GM19397 (cell line): ENCODE data around the gene AFG3L2.

Experiments
- ATAC-seq: cut with Tn5 transposase; IDR thresholded peaks from one replicate; pipeline ENCODE4 v1.9.1; 2021; ENCODE audit warnings: mild to moderate bottlenecking, moderate library complexity; ENCODE audit not compliant: unreplicated experiment

The AFG3L2 gene

GRCh38 chr18:12362473-12363174, 14.4 kb downstream of the AFG3L2 start:
- no peak for ATAC-seq

- ATAC-seq, result no peak
These were observed 15.2 kb downstream of the AFG3L2 start for GRCh38 chr18:12361770-12362378.

GRCh38 chr18:12359515-12359927, 17.5 kb downstream of the AFG3L2 start:
- ATAC-seq, result no peak

GRCh38 chr18:12352188-12352587, 24.8 kb downstream of the AFG3L2 start:
- no peak for ATAC-seq

GRCh38 chr18:12347895-12348294, 29.1 kb downstream of the AFG3L2 start:
- no peak for ATAC-seq

GRCh38 chr18:12346240-12346565, 30.8 kb downstream of the AFG3L2 start:
- no peak for ATAC-seq

GRCh38 chr18:12345491-12346239, 31.4 kb downstream of the AFG3L2 start:
- no peak for ATAC-seq

- ATAC-seq, result no peak
These were observed 34.4 kb downstream of the AFG3L2 start for GRCh38 chr18:12342661-12343060.

GRCh38 chr18:12340945-12341660, 35.9 kb downstream of the AFG3L2 start:
- no peak for ATAC-seq

GRCh38 chr18:12338382-12338781, 38.6 kb downstream of the AFG3L2 start:
- ATAC-seq, result no peak

GRCh38 chr18:12336887-12337286, 40.1 kb downstream of the AFG3L2 start:
- ATAC-seq, result no peak

GRCh38 chr18:12336171-12336613, 40.8 kb downstream of the AFG3L2 start:
- no peak for ATAC-seq

- no peak for ATAC-seq
These were observed 41.5 kb downstream of the AFG3L2 start for GRCh38 chr18:12335503-12335902.

GRCh38 chr18:12334863-12335262, 42.2 kb downstream of the AFG3L2 start:
- ATAC-seq, result no peak

GRCh38 chr18:12334366-12334808, 42.6 kb downstream of the AFG3L2 start:
- ATAC-seq, result no peak

- no peak for ATAC-seq
These were observed 43.3 kb downstream of the AFG3L2 start for GRCh38 chr18:12333506-12334290.

GRCh38 chr18:12330766-12331165, 46.3 kb downstream of the AFG3L2 start:
- no peak for ATAC-seq

- ATAC-seq, result no peak
These were observed 47.8 kb downstream of the AFG3L2 start for GRCh38 chr18:12329125-12329698.

- no peak for ATAC-seq
These were observed 48.7 kb downstream of the AFG3L2 start for GRCh38 chr18:12328179-12328823.
